NK-92 treated with Interleukin-12 subunit alpha and Interleukin-12 subunit beta, amount 100 ng/mL, for 24 hours (cell line): Measurements from ENCODE around the gene SYTL3.
A peak's percentile ranks its signal among the peaks of the same experiment; 100 is the strongest.
"Not testable (repeated sequence)": the region's sequence is repeated elsewhere in the genome, so short reads cannot be mapped to it uniquely, and the experiment has no call there.

ENCODE experiments used
- DNase-seq: peaks from one replicate; lab custom pipeline; 2025; lab: John Stamatoyannopoulos, UW

Gene SYTL3

DNA sequence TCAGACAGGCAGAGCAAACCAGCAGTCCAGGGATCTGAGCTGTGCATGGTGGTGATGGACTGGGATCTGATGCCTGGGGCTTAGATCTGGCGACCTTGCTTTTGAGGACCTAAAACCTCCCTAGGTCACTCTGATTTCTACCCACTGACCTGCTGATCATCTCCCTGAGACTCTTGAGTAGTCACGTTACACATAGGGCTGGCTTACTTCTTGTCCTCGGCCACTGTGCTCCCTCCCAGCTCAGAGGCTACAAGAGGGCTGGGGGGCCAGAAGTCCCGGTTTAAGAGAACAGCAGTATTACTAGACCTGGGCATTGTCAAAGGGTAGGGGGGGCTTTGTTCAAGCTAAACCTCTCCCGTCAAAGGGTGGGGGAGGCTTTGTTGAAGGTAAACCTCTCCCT lies 10.8 kb upstream of the SYTL3 start:
- DNase-seq = no peak

DNA sequence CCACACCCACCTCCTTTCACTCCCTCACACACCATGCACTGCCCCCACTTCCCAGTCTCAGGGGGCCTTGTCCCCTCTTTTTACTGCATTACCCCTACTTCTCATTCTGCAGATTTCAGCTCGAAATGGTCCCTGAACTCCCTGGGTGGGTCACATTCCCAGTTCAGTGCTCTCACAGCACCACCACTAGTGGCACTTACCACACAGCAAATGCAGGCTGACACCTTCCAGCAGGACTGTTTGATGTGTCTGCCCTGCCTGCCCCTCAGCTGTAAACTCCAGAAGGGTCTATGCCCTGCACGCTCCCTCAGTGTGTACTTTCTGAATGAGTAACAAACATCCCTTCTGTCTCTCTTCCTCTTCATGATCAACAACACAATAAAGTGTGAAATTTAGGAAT lies 9.3 kb upstream of the SYTL3 start:
- no peak for DNase-seq

DNA sequence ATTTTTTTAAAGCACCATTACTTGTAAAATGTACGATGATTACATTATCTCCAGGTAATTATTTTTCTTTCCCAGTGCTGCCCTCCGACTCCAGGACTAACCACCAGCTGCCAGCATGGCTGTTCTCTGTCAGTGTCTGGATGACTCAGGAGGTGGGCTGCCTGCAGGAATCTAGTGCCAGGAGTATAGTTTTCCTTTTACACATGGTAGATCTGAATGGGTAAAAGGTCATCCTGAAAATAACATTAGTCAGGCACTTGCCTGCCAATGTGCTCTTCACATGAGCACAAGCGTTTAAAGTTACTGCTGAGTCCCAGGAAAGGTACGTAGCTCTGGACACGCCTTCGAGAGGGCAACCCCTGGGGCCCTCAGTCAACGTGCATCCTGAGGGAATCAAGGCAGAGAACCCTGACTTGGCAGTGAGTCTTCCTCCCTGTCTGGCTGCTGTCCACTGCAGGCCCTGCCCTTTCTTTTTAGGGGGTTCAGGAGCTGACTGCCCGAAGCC lies 7.7 kb upstream of the SYTL3 start:
- no peak for DNase-seq

DNA sequence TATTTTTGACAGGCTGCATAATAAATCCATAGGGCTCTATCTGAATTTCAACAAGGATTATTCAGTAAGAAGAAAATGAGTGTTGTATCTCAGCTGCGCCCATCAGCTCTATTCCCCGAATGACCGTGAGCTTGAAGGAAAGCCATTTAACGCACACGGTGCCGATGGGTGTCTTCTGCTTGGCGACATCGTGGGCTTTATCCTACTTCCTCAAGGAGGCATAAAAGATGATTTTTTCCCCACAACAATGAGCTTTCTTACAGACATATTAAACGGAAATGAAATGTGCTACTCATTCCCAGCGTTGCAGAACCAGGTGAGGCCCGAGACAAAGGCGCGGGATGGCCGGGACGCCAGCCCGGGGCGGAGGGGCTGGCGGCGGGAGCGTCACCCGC lies 6.0 kb upstream of the SYTL3 start:
- DNase-seq = no peak

DNA sequence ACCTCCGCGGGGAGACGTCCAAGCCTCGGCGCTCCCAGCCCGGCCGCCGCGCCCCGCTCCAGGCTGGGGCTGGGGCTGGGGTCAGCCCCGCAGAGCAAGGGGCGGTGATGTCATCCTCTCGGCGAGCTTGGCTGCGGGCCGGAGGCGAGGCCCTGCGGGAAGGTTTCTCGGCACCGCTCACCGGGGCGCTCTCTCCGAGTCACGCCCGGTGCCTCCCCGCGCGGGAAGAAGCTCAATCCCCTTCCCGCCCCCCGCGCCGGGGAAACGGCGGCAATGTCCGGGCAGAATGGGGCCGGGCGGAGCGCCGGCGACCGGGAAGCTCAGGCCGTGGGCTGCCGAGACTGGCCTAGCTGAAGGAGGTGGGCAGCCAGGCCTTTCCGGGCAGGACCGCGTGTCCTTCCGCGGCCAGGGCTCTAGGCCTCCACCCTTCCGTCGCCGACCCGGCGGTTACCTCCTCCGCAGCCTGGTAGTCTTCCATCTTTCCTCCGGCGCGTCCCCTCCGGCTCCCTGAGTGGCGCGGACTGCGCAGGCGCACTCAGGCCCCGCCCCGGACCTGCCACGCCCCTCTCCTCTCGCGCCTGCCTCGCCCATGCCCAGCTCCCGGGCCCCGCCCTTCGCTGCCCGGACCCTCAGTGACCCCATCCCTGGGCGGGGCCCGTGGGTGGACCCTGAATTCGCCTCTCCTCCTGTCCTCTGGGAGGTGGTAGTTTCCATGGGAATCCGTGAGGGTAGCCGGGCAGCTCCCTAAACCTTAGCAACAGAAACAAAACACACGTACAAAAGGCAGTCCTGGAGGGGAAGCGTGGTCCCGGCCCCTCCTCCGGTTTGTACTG lies 5.4 kb upstream of the SYTL3 start, which contains the start of gene DYNLT1:
DYNLT1 (minus strand) TSS at position 513 of the 833 bp plus-strand sequence; CDS start at position 478, 35 bp downstream.
- DNase-seq = peak; percentile 90

DNA sequence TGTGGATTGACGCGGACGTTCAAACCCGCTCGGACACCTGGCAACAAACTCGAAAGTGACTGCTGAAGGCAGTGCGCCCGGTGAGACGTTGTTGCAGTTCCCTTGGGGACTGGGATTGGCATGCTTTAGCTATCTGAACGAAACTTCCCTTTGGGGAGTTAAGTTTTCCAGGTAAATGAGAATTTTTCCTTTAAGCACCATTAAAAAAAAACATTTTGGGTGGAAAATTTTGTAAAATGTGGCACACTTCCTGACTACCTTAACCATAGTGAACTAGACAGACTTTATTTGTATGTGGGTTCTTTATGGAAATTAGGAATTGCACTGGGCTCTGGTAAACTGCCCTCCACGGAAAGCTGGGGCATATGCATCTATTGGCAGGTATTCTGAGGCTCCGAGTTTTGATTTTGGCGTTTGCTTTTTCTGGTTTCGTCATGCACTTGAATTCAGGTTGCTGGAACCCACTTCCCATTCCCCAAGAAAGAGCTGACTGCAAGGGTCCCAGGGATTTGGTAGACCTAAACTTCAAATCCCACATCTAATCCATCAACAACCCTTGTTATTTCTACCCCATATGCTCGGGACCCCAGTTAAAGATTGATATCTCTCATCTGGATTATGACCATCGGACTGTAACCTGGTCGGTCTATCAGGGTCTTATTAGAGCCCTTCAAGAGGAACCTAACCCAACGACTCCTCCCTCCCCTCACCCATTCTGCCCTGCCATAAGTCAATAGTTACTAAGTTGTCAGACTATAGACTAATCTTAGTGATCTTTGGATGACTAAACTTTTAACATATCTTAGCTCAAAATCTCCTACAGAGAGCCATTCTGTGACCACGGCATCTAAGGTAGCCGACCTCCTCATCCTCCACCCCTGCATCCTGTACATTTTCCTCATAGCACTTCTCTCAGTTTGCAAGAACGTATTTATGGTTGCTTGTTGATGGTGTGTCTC lies 4.5 kb upstream of the SYTL3 start:
- DNase-seq = no peak

DNA sequence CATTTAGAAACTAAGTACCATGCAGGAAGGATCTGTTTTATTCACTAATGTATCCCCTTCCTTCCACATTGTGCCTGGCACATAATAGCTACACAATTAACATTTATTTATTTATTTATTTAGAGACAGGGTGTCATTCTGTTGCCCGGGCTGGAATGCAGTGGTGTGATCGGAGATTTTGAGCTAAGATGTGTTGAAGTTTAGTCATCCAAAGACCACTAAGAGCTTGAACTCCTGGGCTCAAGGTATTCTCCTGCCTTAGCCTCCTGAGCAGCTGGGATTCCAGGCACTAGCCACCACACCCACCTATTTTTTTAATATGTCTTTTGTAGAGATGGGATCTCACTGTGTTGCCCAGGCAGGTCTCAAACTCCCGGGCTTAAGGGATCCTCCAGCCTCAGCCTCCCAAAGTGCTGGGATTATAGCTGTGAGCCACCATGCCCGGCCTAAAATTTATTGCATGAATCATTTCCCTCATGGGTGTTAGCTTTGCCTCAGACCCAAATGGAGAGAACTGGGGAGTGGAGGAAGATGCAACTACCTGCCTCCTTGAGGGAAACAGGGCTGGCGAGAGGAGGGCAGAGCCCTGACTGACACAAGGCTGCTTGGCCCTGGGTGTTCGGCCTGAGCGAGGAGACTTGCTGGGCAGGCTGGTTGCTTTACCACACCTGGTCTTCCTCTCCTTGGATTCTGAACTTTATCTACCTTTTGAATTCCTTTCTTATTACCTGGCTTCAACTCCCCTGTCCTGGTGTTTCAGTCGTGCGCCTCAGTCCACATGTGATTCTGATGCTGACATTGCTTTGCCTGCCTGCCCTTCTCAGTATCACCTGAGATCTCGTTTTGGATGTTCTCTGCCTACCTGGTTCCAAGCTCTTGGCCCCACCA lies 3.6 kb upstream of the SYTL3 start:
- DNase-seq = no peak

DNA sequence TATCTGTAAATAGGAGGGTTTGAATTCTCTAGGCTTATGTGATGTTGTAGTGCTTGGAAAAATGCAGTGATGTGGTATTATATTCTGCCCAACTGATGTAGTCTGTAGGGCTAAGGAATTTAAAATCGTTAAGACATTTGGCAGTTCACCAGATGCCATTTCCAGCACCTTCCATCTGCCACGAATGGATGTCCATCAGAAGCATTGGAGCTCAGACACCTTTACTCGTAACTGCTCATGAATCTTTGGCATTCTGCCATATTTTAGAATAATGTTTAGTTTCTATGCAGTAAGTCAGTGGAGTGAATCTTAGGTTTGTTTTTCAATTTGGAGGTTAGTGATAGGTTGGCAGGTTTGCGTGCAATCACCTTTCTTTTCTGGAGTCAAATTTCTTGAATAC lies 2.4 kb upstream of the SYTL3 start:
- no peak for DNase-seq

DNA sequence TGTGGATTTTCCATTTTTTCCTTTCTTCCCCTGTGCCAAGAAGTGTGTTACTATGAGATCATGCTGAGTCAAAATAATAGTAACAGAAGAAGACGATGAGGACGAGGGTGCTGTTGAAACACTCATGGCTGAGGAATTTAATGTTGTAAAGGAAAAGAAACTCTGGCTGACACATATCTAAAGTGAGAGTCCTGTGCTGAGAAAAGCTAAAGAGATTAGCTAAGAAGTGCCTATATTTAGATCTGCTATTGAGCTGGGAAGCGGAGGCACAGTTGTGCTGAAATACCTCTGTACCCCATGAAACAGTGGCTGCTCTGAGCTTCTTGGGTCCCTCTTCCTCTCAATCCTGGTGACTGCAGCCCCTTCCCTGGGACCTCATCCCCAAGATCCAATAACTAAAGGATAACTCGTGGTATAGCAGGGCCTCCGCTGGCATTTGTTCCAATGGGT lies 1.1 kb upstream of the SYTL3 start:
- no peak for DNase-seq

DNA sequence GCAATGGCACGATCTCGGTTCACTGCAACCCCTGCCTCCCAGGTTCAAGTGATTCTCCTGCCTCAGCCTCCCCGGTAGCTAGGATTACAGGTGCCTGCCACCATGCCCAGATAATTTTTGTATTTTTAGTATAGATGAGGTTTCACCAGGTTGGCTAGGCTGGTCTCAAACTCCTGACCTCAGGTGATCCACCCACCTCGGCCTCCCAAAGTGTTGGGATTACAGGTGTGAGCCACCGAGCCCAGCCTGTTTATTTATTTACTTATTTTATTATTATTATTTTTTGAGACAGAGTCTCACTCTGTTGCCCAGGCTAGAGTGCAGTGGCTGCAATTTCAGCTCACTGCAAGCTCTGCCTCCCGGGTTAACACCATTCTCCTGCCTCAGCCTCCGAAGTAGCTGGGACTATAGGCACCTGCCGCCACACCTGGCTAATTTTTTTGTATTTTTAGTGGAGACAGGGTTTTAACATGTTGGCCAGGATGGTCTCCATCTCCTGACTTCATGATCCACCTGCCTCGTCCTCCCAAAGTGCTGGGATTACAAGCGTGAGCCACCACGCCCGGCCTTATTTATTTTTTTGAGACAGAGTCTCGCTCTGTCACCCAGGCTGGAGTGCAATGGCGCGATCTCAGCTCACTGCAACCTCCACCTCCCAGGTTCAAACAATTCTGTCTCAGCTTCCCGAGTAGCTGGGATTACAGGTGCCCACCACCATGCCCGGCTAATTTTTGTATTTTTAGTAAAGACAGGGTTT lies 2.3 kb downstream of the SYTL3 start:
- DNase-seq = not testable (repeated sequence)

DNA sequence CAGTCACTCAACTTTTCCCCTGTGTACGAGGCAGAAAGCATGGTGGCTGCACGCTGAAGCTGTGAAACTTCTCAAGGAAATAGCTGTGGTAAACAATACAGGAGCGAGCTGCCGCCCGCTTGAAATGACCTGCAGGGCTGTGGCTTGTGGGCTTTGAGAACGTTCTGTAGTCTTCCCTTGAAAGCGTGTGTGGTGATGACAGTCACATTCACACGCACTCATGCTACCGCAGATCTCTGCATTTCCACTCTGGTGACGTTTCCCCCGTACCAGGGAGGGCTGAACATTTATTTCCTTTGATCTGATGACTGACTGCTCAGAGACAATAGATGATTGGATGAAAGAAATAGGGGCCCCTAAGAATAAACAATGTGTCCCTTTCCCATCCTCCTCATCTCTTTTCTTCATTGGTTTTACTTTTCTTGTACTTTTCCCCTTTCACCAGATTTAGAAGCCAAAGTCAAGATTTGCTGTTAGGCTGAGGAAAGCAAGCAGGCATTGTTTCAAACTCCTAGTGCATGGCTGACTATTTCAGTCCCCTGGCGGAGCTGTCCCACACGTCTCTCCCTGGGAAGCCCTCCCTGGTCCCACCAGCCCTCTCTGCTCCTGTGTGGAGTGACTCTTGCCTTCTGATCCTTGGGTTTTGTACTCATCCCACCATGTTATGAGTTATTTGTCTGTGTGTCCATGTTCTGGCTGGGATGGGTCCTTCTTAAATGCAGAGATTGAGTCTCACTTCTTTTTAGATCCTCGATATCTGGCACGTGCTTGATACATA lies 3.9 kb downstream of the SYTL3 start:
- DNase-seq = peak; percentile 88

DNA sequence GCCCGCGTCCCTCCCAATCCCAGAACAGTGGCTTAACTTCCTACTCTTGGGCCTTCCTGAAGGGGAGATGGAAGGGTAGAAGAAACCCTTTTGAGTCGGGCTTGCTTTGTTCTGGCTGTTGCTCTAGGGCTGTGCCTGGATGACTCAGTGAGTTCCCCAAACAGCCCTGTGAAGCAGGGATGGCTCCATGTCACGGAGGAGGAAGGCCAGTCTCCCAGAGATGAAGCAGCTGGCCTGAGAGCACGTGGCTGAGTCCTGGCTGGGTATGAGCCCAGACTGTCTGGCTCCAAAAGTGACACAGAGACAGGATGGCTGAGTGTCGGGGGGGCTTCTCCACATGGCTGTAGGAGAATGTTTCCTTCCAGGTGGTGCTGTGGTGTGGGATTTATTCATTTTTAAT lies 4.6 kb downstream of the SYTL3 start:
- DNase-seq = no peak

DNA sequence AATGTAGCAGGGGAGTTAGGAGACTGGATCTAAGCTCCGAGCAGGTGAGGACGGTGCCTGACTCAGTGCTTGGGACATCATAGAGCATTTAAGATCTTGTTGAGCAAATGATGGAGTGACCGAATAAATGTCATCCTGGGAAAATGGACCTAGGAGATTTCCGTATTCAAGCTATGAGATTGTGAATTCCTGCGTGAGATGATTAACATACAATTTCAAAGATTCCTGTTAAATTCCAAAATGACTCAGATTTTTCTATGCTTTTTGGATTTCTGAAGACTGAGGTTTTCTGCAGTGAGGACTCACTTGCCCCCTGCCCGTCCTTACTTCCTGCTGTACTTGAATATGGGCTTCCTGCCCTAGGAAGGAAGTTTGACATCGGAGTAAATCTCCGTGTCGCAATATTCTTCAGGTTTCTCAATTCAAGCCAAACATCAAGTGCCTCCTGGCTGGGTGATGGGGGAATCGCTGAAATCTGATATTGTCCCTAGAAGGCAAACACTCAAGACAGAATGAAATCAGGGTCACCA lies 5.2 kb downstream of the SYTL3 start:
- DNase-seq = no peak

DNA sequence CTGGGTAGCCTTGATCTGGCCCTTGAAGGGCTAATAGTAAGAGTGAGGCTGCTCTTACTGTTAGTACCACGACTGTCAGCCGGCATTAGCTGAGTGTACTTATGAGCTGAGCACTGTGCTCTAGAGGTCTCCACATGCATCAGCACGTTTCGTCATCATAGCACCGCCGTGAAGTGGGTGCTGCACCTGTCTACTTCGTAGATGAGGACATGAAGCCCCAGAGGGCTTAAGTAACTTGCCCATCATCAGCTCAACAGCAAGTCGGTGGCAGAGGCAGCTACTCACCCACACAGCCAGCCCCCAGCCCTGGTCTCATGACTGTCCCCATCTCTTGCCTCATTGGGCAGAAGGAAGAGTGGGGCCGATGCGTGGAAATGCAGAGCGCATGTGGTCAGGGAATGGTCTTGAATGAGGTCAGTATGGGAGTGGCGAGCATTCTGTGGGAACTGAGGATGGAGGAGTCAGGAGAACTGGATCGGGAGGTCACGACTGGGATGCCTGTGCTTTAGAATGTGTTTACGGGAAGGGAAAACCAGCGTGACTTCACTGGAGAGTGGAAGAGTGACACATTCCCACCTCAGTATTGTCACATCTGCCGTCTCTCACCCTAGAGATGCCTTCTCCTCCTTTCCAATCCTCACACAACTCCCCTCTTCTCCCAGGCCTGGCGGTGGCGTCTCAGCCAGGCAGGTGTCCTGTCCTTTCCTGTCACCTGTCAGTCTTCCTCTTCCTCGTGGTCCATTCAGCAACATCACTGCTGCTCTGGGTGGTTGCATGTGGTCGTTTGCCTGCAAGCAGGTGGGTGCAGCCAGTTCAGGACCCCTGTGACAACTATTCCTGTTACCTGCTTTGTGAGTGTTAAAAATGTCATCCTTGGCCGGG lies 6.0 kb downstream of the SYTL3 start:
- DNase-seq = peak; percentile 32

DNA sequence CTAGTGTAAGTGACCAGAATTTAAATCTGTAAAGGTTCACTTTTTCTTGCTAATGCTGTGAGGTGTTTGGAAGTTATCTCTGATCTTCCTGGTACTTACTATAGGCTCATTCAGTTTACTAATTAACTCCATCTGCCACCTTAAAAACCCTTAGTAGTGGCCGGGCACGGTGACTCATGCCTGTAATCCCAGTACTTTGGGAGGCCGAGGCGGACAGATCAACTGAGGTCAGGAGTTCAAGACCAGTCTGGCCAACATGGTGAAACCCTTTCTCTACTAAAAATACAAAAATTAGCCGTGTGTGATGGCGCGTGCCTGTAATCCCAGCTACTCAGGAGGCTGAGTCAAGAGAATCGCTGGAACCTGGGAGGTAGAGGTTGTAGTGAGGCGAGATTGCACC lies 7.1 kb downstream of the SYTL3 start:
- not testable (repeated sequence) for DNase-seq

DNA sequence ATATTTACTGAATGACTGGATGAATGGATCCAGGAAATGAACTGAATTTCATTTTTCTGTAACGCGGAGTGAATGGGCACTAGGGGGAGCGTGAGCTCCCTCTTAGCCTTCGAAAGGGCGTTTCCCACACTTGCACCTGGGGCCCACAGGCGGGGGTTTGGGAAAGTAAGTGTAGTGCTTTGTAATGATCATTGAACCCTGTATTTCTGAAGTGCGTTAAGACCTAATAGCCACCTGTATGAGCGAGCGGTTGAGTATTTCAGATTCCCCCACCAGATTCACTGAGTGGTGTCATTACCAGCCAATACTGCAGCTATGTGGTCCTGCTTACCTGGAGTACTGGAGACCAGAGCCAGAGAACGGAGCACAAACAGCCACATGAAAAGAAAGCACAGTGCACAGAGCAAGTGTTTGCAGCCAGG lies 10.5 kb downstream of the SYTL3 start:
- no peak for DNase-seq

DNA sequence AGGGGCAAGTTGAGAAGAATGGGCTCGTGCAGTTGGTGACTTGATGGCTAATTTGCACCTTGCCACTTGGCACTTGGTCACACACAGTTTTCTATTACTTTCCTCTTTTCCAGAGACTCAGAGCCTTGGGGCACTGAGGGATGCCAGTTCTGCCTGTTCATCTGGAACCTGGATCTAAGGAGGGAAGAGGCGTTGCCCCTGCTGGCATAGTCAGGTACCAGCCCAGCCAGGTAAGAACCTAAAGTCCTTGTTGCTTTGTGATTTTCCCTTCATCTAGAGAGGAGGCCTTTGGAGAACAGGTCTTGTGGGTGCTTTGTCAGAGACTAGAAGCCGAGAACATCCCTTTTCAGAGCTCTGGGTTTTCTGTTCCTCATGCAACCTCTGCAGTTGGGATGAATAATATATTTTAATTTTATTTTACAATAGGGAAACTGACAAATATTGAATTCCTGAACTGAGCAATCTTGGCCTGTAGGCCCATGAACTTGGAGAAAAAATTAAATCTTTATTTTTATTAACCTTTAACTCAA lies 11.4 kb downstream of the SYTL3 start:
- no peak for DNase-seq

DNA sequence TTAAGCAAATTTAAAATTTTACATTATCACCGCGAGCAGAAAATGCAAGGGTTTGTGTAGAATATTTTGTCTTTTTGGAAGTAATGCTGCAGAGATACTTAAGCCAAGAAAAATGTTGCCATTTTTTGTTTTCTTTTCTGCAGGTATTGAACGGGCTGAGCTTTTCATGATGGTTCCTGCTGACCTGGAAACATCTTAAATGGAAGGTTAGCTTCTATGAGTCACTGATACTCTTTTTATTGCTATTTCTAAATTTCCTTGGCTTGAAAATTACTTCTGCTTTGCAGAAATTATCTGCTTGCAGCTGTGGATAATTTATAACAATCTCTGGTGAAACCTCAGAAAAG lies 12.7 kb downstream of the SYTL3 start:
- DNase-seq = no peak
